IMR-90 (cell line): ENCODE measurements around the gene TECPR2. TPM values are rescaled to one million over a fixed set of nuclear protein-coding genes. Genes with fewer than 3 reads are reported as not detected.
A peak's percentile ranks its signal among the peaks of the same experiment; 100 is the strongest.

Source experiments
- ATAC-seq: fragments of 200-7000 bp; cut with Tn5 transposase; 2 replicates; pipeline ENCODE4 v1.9.1; 2020; ENCODE audit warnings: low read depth, mild to moderate bottlenecking, moderate library complexity
- BruUV-seq: library from RNA; stranded (reverse); fragments of 400-500 nt; replicated peaks from 2 replicates; lab custom pipeline; 2021; lab: Mats Ljungman, UMichigan
- CTCF ChIA-PET: fragments of 300-600 bp; formaldehyde crosslinking; extraction: SDS; loops from one replicate; lab custom pipeline; 2021; ENCODE audit warnings: antibody characterized with exemption; lab: Yijun Ruan, JAX
- POLR2A ChIA-PET: fragments of 300-600 bp; sonication (Branson Sonifier 250); formaldehyde crosslinking; loops from one replicate; lab custom pipeline; 2022; ENCODE audit warnings: antibody characterized with exemption; ENCODE audit not compliant: unreplicated experiment; lab: Charles Lee
- DNase-seq: peaks from one replicate; pipeline ENCODE4 v3.0.0; 2013
- H2AFZ ChIP-seq: replicated peaks from 2 replicates; pipeline ENCODE3; 2013; ENCODE audit warnings: low read length, mild to moderate bottlenecking; ENCODE audit not compliant: poor library complexity
- H2AK5ac ChIP-seq: 2 replicates; pipeline ENCODE4 v1.6.1; 2013; ENCODE audit warnings: low read depth, low read length, inconsistent platforms
- H2AK9ac ChIP-seq: replicated peaks from 2 replicates; pipeline ENCODE3; 2013; ENCODE audit warnings: mild to moderate bottlenecking, low read depth, low read length, moderate library complexity; ENCODE audit not compliant: poor library complexity
- H2BK120ac ChIP-seq: 2 replicates; pipeline ENCODE4 v1.6.1; 2013; ENCODE audit warnings: low read depth, low read length, inconsistent platforms
- H2BK15ac ChIP-seq: 3 replicates; pipeline ENCODE4 v1.6.1; 2013; ENCODE audit warnings: low read depth, low read length, inconsistent platforms
- H2BK20ac ChIP-seq: 2 replicates; pipeline ENCODE4 v1.6.1; 2013; ENCODE audit warnings: low read depth, mild to moderate bottlenecking, inconsistent platforms, low read length, moderate library complexity
- H2BK5ac ChIP-seq: 2 replicates; pipeline ENCODE4 v1.6.1; 2013; ENCODE audit warnings: mild to moderate bottlenecking, low read depth, low read length, inconsistent platforms; ENCODE audit not compliant: poor library complexity, severe bottlenecking
- H3K14ac ChIP-seq: replicated peaks from 2 replicates; pipeline ENCODE4 v1.6.1; 2013; ENCODE audit warnings: low read depth, low read length, inconsistent platforms
- H3K18ac ChIP-seq: 2 replicates; pipeline ENCODE4 v1.6.1; 2013; ENCODE audit warnings: low read depth, low read length, control low read depth
- H3K23ac ChIP-seq: 2 replicates; pipeline ENCODE4 v1.6.1; 2013; ENCODE audit warnings: low read depth, low read length, inconsistent platforms
- H3K27ac ChIP-seq: 2 replicates; pipeline ENCODE4 v1.5.1; 2013; ENCODE audit warnings: mild to moderate bottlenecking, control low read depth, low read length; ENCODE audit not compliant: insufficient read depth
- H3K27me3 ChIP-seq: 2 replicates; pipeline ENCODE4 v1.6.1; 2013; ENCODE audit warnings: low read length; ENCODE audit not compliant: control insufficient read depth, insufficient read depth
- H3K36me3 ChIP-seq: 2 replicates; pipeline ENCODE4 v1.6.1; 2013; ENCODE audit warnings: low read length, mixed read lengths; ENCODE audit not compliant: control insufficient read depth, insufficient read depth
- H3K4ac ChIP-seq: 2 replicates; pipeline ENCODE4 v1.6.1; 2013; ENCODE audit warnings: low read depth, low read length, inconsistent platforms
- H3K4me1 ChIP-seq: 2 replicates; pipeline ENCODE4 v1.6.1; 2013; ENCODE audit warnings: low read length, mixed read lengths; ENCODE audit not compliant: control insufficient read depth, insufficient read depth
- H3K4me2 ChIP-seq: 2 replicates; pipeline ENCODE4 v1.6.1; 2013; ENCODE audit warnings: low read depth, mild to moderate bottlenecking, control low read depth, low read length, moderate library complexity
- H3K4me3 ChIP-seq: 2 replicates; pipeline ENCODE4 v1.5.1; 2013; ENCODE audit warnings: low read depth, mild to moderate bottlenecking, control low read depth, low read length, moderate library complexity; ENCODE audit not compliant: insufficient read depth
- H3K56ac ChIP-seq: 2 replicates; pipeline ENCODE4 v1.6.1; 2013; ENCODE audit warnings: low read length, inconsistent platforms; ENCODE audit not compliant: insufficient read depth; ENCODE audit errors: extremely low read depth
- H3K79me1 ChIP-seq, 2 experiments: 2 replicates each; pipeline ENCODE4 v1.6.1; 2013; ENCODE audit warnings: low read length in 2 of 2, inconsistent platforms in 1 of 2, low read depth in 1 of 2
- H3K9ac ChIP-seq: 2 replicates; pipeline ENCODE4 v1.6.1; 2013; ENCODE audit warnings: low read depth, low read length, control low read depth
- H3K9me1 ChIP-seq: 2 replicates; pipeline ENCODE4 v1.6.1; 2013; ENCODE audit warnings: low read length, inconsistent platforms; ENCODE audit not compliant: insufficient read depth
- H3K9me3 ChIP-seq: 2 replicates; pipeline ENCODE4 v1.6.1; 2013; ENCODE audit warnings: low read length; ENCODE audit not compliant: control insufficient read depth, insufficient read depth
- H4K20me1 ChIP-seq: 2 replicates; pipeline ENCODE4 v1.6.1; 2013; ENCODE audit warnings: low read length, inconsistent platforms; ENCODE audit not compliant: insufficient read depth
- H4K5ac ChIP-seq: 2 replicates; pipeline ENCODE4 v1.6.1; 2013; ENCODE audit warnings: mild to moderate bottlenecking, low read depth, low read length, control low read depth
- H4K8ac ChIP-seq, 2 experiments: 2 replicates each; pipeline ENCODE4 v1.6.1; 2013; ENCODE audit warnings: low read depth in 2 of 2, low read length in 2 of 2, control low read depth in 1 of 2, inconsistent platforms in 1 of 2
- H4K91ac ChIP-seq: 2 replicates; pipeline ENCODE4 v1.6.1; 2013; ENCODE audit warnings: low read depth, low read length, inconsistent platforms; ENCODE audit not compliant: insufficient read depth
- CEBPB ChIP-seq: IDR thresholded peaks from 2 replicates; pipeline ENCODE4 v1.6.1; 2012; ENCODE audit warnings: low read depth, low read length, improper control_type of control experiment
- CHD1 ChIP-seq: IDR thresholded peaks from 2 replicates; pipeline ENCODE4 v1.6.1; 2012; ENCODE audit warnings: low read depth, low read length, improper control_type of control experiment
- FOS ChIP-seq: fragments of 150-350 bp; IDR thresholded peaks from 2 replicates; pipeline ENCODE4 v1.6.1; 2016; ENCODE audit warnings: low read depth, low read length
- MAFK ChIP-seq: IDR thresholded peaks from 2 replicates; pipeline ENCODE4 v1.6.1; 2012; ENCODE audit warnings: low read depth, low read length, improper control_type of control experiment
- MAZ ChIP-seq: IDR thresholded peaks from 2 replicates; pipeline ENCODE4 v1.6.1; 2012; ENCODE audit warnings: low read depth, mild to moderate bottlenecking, low read length, improper control_type of control experiment, moderate library complexity, borderline replicate concordance
- MXI1 ChIP-seq: IDR thresholded peaks from 2 replicates; pipeline ENCODE4 v1.6.1; 2012; ENCODE audit warnings: low read depth, mild to moderate bottlenecking, low read length, moderate library complexity, borderline replicate concordance
- NFE2L2 ChIP-seq: fragments of 150-350 bp; IDR thresholded peaks from 2 replicates; pipeline ENCODE4 v1.6.1; 2016; ENCODE audit warnings: low read depth, mild to moderate bottlenecking, low read length
- POLR2A ChIP-seq: IDR thresholded peaks from 2 replicates; pipeline ENCODE4 v1.6.1; 2012; ENCODE audit warnings: mild to moderate bottlenecking, low read depth, low read length
- RAD21 ChIP-seq: IDR thresholded peaks from 2 replicates; pipeline ENCODE4 v1.6.1; 2012; ENCODE audit warnings: low read length, improper control_type of control experiment
- RCOR1 ChIP-seq: IDR thresholded peaks from 2 replicates; pipeline ENCODE4 v1.6.1; 2012; ENCODE audit warnings: mild to moderate bottlenecking, low read length, improper control_type of control experiment; ENCODE audit not compliant: insufficient replicate concordance
- RFX5 ChIP-seq: IDR thresholded peaks from 2 replicates; pipeline ENCODE4 v1.8.0; 2012; ENCODE audit warnings: low read depth, mild to moderate bottlenecking, low read length, moderate library complexity
- SMC3 ChIP-seq: fragments of 150-350 bp; IDR thresholded peaks from 2 replicates; pipeline ENCODE4 v1.6.1; 2016; ENCODE audit warnings: low read depth, mild to moderate bottlenecking, antibody characterized with exemption, low read length, moderate library complexity
- WGBS, 2 experiments: methylation state at CpG; one replicate each; pipeline versions ENCODE4 v1.1.5 to v1.1.7; 2013; ENCODE audit warnings: missing lambda C conversion rate in 2 of 2; ENCODE audit not compliant: insufficient read length in 1 of 2; ENCODE audit errors: extremely low coverage in 2 of 2; 5-methylcytosine and 5-hydroxymethylcytosine counted together
- dilution Hi-C: fragments of 300-500 bp; cut with HindIII; formaldehyde crosslinking; loops from one replicate; pipeline ENCODE4 v1.14.3; 2018; ENCODE audit warnings: low sequenced_read_pairs; ENCODE audit not compliant: unreplicated experiment
- in situ Hi-C: fragments of 300-500 bp; cut with MboI; formaldehyde crosslinking; loops from 3 replicates; pipeline ENCODE4 v1.14.3; 2019; ENCODE audit warnings: low sequenced_read_pairs, inconsistent platforms, mixed read lengths
- intact Hi-C: fragments of 100-400 bp; cut with micrococcal nuclease; formaldehyde crosslinking; loops from 2 replicates; pipeline ENCODE4 v1.10.0; 2022
- polyA plus RNA-seq, 3 experiments: library from polyadenylated mRNA; depleted of rRNA; stranded (reverse); fragments of >200 nt; gene quantifications; 2 replicates each; pipeline ENCODE4 v1.2.3, GENCODE V29; 2012; ENCODE audit warnings: low replicate concordance in 1 of 3
- total RNA-seq: library from RNA; depleted of rRNA; stranded (reverse); fragments of >200 nt; gene quantifications from 2 replicates; pipeline ENCODE4 v1.2.3, GENCODE V29; 2012
- TF ChIP-seq, protein P1 (sequence below): fragments of 150-350 bp; IDR thresholded peaks from 2 replicates; pipeline ENCODE4 v1.6.1; 2016; ENCODE audit warnings: low read depth, mild to moderate bottlenecking, low read length, moderate library complexity, borderline replicate concordance
- TF ChIP-seq, protein P2 (sequence below): fragments of 150-350 bp; IDR thresholded peaks from 2 replicates; pipeline ENCODE4 v1.6.1; 2017; ENCODE audit warnings: mild to moderate bottlenecking, antibody characterized with exemption, low read length, low read depth
- TF ChIP-seq, protein P3 (sequence below): conservative IDR thresholded peaks from 2 replicates; pipeline ENCODE4 v1.5.1; 2012; ENCODE audit warnings: mild to moderate bottlenecking, low read depth, low read length, improper control_type of control experiment

Gene TECPR2
- total and polyA plus RNA-seq, 2 of the 4 experiments (the other 2 are of a cell fraction): 9.5 to 11.7 TPM

DNA sequence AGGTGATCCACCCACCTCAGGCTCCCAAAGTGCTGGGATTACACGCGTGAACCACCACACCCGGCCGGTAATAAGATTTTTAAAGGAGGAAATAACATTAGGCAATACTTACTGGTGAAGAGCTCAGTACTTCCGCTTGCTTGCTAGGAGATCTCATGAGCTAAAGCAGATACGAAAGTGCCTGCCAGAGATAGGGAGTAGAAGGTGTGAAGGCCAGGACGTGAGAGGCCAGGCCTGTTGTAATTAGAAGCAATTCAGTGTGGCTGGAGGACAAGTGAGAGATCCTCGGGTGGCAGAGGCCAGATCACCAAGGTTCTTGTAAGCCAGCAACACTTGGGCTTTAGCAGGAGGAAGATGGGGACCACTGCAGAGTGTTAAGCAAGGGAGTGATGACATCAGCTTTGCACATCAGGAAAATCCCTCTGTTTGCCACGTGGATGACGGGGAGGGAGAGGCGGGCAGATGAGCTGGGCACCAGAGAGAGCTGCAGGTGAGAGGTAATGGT lies 7.6 kb downstream of the TECPR2 start:
- in situ Hi-C loops (no loop called here), dilution Hi-C loops (no loop called here), intact Hi-C loops (no loop called here)
- no peak overlapping the region for H3K9ac ChIP-seq
- CTCF ChIA-PET: no interaction called here
- H3K36me3 ChIP-seq: no peaks in the 10 kb centered on the region; the same call in 1 of the 2 replicates
- no peak overlapping the region for H2AK5ac ChIP-seq
- H3K4me3 ChIP-seq: no peak overlapping the region
- ATAC-seq (no peak), DNase-seq (peak; percentile 13)
- no peaks in the 10 kb centered on the region for H3K4me1 ChIP-seq
- H2BK120ac ChIP-seq: no peak overlapping the region
- H2AFZ ChIP-seq: no peak overlapping the region
- 83% methylated on average over 7 of the region's 11 CpGs; no CpG with 5 or more reads in 1 of the 2 experiments for WGBS, 2 experiments
- H3K4me2 ChIP-seq: no peak overlapping the region
- H4K20me1 ChIP-seq: peaks cover 26% of the 10 kb centered on the region; the same call in 1 of the 2 replicates
- POLR2A ChIA-PET: no interaction called here
- H4K91ac ChIP-seq: no peak overlapping the region
- no peak overlapping the region for H4K8ac ChIP-seq
- H2BK20ac ChIP-seq: no peak overlapping the region
- no peak for TF ChIP-seq CHD1
- no peak for TF ChIP-seq MXI1
- no peak for TF ChIP-seq RCOR1
- TF ChIP-seq SMC3: no peak
- no peak for TF ChIP-seq RAD21
- TF ChIP-seq MAFK: no peak
- no peak for TF ChIP-seq MAZ
- TF ChIP-seq, protein P1, sequence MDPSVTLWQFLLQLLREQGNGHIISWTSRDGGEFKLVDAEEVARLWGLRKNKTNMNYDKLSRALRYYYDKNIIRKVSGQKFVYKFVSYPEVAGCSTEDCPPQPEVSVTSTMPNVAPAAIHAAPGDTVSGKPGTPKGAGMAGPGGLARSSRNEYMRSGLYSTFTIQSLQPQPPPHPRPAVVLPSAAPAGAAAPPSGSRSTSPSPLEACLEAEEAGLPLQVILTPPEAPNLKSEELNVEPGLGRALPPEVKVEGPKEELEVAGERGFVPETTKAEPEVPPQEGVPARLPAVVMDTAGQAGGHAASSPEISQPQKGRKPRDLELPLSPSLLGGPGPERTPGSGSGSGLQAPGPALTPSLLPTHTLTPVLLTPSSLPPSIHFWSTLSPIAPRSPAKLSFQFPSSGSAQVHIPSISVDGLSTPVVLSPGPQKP: no peak
- no peak for TF ChIP-seq NFE2L2
- TF ChIP-seq POLR2A: no peak
- no peak for TF ChIP-seq RFX5
- no peak for TF ChIP-seq CEBPB
- TF ChIP-seq, protein P2, sequence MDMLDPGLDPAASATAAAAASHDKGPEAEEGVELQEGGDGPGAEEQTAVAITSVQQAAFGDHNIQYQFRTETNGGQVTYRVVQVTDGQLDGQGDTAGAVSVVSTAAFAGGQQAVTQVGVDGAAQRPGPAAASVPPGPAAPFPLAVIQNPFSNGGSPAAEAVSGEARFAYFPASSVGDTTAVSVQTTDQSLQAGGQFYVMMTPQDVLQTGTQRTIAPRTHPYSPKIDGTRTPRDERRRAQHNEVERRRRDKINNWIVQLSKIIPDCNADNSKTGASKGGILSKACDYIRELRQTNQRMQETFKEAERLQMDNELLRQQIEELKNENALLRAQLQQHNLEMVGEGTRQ: no peak
- TF ChIP-seq, protein P3, sequence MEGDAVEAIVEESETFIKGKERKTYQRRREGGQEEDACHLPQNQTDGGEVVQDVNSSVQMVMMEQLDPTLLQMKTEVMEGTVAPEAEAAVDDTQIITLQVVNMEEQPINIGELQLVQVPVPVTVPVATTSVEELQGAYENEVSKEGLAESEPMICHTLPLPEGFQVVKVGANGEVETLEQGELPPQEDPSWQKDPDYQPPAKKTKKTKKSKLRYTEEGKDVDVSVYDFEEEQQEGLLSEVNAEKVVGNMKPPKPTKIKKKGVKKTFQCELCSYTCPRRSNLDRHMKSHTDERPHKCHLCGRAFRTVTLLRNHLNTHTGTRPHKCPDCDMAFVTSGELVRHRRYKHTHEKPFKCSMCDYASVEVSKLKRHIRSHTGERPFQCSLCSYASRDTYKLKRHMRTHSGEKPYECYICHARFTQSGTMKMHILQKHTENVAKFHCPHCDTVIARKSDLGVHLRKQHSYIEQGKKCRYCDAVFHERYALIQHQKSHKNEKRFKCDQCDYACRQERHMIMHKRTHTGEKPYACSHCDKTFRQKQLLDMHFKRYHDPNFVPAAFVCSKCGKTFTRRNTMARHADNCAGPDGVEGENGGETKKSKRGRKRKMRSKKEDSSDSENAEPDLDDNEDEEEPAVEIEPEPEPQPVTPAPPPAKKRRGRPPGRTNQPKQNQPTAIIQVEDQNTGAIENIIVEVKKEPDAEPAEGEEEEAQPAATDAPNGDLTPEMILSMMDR: no peak
- no peak for TF ChIP-seq FOS
- H3K27ac ChIP-seq: no peak overlapping the region
- H3K23ac ChIP-seq: no peak overlapping the region
- BruUV-seq: no TSS peak
- H3K27me3 ChIP-seq: no peaks in the 10 kb centered on the region
- H2AK9ac ChIP-seq: no peak overlapping the region
- H3K4ac ChIP-seq: no peak overlapping the region
- H3K79me1 ChIP-seq: peaks cover 32 to 74% of the 10 kb centered on the region in 2 experiments
- H3K9me3 ChIP-seq: no peaks in the 10 kb centered on the region
- no peak overlapping the region for H3K14ac ChIP-seq
- no peak overlapping the region for H2BK5ac ChIP-seq
- H3K56ac ChIP-seq: no peak overlapping the region
- no peak overlapping the region for H4K5ac ChIP-seq
- no peak overlapping the region for H2BK15ac ChIP-seq
- H3K18ac ChIP-seq: no peak overlapping the region
- peaks cover 12% of the 10 kb centered on the region for H3K9me1 ChIP-seq
